Endothelial cell of hepatic sinusoid (primary cell): ENCODE measurements around the gene LSP1.

Experiments
- in situ Hi-C: cut with HindIII; loops from 2 replicates; pipeline ENCODE4 v1.10.0; 2017; ENCODE audit warnings: low sequenced_read_pairs

LSP1 gene

DNA sequence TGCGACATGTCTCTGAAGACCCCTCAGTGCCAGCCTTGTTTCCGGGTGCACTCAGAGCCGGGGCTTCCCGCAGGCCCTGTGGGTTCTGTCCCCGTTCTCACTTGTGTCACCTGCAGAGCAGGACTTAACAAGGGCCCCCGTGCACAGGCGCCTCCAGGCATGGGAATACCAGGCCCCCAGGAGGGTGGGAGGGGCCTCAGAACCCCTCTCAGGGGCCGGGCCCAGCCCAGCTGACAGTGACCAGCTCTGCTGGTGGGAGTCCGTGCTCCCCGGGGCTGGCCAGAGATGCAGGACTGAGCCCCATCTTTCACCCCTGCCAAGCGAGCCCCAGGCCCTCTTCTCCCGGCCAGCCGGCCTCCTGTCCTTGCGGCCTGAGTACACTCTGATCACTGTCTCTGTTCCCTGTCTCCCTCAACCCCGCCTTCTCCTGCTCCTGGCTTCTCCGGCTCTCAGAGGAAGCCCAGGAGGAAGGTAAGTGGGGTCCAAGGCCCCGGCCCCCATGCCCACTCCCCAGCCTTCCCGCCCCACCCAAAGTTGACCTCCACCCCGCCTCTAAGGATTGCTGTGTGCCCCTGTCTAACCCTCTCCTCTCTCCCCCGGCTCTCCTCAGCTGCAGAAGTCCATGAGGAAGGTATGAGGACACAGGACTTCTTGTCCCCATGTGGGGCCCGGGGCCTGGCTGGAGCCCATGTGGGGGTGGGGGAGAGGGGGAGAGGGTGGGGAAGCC lies 71.9 kb downstream of the LSP1 start:
- in situ Hi-C loops = no loop called here

DNA sequence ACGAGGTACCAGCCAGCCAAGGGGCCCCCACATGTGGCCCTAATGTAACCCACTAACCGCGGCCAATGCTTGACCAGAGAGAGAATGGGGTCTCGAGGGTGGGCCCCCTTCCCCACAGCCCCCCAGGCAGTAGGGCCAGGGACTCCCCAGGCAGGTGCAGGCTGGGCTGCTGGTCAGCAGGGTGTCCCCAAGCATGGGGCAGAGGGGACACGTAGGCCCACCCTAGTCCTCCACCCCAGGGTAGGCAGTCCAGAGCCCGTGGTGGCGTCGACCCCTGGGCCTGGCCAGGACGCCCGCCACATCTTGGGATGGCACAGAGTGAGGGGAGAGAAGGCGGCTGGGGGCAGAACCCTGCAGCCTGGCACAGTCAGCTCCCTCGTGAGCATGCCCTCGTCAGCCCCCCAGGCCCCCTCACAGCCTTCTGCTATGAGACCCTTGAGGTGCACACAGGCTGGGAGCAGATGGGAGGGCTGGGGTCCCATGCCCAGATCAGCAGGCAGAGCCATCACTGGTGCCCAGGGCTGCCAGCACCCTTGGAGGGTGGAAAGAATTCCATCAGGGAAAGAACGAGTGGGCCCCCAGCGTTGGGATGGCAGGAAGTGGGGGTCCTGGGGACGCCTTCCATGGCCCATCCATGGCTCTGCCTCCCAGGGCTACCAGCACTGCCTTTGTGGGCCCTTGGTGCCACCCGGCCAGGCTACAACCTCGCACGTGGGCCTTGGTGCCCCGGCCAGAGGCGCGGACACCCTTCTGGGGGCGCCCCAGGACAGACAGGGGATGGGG lies 72.7 kb downstream of the LSP1 start:
- in situ Hi-C loops = no loop called here

DNA sequence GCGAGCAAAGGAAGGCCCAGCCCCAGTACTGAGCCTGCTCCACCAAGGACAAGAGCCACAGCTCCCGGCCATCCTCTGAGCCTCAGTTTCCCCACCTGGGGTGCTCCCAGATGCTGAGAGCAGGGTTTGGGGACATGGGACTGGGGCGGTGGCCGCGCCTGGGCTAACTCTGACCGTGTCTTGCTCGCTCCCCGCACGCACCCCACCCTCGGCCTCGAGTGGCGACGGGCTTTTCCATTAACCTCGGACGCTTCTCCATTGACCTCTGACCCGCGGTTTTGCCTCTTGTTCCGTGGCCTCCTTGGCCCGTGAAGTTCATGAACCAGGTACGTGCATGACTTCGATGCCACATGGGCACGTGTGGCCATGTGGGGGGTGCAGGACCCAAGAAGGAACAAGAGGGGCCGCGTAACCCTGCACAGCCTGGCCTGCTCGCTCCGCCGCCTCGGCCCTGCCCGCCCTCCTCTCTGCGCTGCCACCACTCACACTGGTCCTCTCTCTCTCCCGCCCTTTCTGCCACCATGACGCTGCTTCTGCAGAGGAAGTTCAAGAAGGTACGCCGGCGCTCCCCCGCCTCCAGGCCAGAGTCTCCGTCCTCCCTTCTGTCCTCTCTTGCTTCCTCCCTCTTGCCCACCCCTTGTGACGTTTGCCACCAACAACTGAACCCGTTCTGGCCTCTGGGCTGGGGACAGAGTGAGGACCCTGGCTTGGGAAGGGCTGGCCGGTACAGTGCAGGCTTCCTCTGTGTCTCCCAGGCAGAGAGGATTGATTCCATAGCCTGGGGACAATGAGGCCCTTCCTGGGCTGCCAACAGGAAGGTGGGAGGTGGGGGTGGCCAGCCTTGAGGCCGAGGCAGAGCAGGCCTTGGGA lies 73.5 kb downstream of the LSP1 start:
- in situ Hi-C loops = no loop called here

DNA sequence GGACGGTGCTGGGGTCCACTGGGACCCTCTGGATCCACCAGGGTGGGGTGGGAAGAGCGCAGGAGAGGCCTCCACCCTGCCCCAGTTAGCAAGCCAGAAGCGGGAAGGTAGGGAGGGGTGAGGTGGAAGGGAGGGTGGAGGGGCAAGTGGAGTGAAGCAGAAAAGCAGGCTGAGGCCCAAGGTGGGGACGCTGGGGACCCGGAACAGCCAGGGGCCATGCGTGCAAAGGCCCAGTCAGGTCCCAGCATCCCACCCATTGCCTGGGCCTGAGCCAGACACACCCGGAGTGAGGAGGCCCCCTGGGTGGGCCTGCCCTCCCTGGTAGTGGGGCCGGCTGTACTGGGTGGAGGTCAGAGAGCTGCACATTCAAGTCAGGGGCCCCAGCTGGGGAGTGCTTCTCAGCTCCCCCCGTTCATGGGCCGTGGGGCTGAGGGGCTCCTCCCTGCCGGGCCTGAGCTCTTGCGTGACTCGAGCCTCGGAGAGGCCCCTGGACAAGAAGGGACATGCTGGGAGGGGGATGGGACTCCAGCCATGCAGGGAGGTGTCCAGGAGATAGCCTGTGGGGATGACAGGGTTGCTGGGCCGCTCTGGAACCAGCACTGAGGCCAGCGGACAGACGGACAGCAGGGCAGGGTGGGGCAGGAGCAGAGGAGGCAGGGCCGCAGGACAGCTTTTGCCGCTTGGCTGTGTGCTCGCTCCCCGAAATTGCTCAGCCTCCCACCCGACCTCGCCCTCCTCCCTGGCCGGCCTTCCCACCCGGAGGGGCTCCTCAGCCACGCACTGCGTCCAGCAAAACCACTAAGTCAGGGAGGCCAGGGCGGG lies 74.4 kb downstream of the LSP1 start:
- in situ Hi-C loops = no loop called here

DNA sequence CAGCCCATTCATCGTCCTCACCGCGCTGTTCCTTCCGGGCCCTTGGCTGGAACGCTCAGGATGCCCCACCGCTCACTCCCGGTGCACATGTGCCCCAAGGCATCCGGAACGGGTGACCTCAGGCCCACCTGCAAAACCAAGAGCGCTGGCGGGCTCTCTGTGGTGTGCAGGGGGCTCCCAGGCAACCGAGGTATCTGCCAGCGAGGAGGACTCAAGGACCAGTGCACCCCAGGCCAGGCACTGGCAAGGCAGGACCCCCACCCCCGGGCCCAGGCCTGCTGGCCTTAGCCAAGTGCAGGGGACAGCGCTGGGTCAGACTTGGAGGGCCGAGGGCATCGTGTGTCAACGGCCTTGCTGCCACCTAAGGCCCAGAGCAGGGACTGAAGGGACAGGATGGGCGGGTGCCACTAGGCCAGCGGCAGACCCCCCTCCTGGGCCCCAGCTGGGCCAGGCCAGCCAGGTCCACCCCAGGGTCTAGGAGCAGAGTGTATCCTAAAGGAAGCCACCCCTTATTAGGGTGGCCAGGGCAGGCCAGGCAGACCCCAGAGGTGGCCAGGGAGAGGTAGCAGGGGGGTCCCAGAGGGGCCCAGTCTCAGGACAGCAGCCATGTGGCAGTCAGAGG lies 75.1 kb downstream of the LSP1 start:
- in situ Hi-C loops = no loop called here

DNA sequence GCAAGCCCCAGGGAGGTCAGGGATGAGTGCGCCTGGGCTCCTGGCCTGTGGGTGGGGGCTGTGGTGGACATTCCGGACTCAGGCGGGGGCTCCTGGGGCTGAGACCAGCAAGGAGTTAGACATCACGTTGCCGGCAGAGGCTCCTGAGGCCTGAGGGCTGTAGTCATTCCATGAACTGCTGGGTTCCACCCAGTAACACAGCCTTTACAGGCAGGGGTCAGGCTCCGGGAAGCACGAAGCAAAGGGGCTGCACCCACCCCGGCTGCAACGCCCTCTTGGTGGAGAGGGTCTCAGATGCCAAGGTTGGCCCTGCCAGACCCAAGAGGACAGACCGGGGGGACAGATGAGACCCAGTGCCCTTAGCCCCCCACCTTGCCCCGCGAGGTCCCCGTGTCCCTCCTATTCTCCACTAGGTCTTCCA lies 75.6 kb downstream of the LSP1 start:
- in situ Hi-C loops = no loop called here

DNA sequence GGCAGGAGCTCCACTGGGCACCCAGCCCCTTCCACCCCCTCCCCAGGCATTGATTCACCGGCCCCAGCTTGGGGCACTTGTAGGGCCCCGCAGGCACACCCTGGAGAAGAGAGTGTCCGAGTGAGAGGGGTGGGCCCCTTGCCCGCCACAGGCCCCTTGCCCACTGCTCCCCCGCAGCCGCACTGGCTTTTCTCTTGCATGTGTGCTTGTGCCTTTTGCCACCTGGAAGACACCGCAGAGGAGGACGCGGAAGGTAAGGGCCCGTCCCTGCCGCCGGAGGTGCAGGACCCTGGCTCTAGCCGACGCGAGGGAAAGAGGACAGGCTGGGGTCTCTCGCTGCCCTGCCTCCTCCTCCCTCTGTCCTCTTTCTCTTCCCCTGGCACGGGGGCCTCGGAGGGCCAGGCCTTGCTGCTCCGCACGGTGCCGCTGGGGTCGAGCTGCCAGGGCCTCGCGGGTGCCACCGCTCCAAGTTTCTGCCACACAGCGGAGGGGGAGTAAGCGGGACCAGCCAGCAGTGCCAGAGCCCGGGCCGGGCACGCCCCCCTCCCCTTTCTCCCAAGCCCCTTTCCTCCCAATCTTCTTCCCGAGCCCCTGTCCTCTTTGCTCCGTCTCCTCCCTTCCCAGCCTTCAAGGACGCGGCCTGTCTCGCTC lies 76.1 kb downstream of the LSP1 start:
- in situ Hi-C loops = no loop called here

DNA sequence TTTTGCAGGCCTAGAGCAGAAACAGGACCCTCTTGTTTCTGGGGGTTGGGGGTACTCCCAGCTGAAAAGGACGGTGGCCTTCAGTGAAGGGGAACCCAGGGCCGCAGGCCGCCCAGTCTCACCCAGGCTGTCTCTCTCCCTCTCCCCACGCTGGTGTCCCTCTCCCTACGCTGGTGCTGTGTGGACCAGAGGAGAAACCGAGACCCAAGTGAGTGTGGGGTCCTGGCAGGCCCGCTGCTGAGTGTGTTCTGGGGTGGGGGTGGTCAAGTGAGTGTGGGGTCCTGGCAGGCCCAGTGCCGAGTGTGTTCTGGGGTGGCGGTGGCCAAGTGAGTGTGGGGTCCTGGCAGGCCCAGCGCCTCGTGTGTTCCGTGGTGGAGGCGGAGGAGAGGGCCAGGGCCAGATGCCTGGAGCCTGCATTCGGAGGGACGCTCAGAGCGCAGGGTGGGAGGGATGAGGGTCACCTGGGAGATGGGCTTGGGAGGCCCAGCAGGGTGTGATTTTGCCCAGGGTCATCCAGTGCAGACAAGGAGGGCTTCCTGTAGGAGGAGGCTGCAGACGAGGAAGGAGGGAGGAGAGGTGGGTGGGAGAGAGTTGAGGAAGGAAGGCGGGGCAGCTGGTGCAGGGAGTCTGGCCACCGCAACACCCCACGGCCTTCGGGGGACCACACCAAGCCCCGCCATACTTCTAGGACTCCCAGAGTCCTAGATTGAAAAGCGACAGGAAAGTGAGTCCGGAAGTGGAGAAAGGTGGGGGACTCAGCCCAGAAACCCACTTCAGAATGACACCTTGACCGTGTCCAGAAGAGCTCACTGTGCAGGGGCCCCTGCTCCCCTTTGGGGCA lies 77.0 kb downstream of the LSP1 start:
- in situ Hi-C loops = no loop called here

DNA sequence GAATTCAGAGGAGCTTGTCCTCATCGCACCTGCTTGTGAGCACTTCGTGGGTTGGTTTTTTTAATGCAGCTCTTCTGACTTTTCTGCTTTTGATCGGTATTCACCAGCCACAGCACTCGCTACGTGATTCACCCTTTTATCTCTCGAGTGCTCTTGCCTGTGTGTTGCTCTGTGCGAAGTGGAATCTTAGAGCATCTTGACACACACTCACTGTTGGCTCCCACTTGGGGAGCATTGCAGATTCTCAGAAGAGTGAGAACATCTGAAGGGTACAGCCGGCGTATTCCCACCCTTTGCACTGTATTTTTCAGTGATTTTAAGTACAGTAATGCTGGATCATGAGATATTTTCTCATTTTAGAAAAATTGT lies 77.6 kb downstream of the LSP1 start:
- in situ Hi-C loops = no loop called here

DNA sequence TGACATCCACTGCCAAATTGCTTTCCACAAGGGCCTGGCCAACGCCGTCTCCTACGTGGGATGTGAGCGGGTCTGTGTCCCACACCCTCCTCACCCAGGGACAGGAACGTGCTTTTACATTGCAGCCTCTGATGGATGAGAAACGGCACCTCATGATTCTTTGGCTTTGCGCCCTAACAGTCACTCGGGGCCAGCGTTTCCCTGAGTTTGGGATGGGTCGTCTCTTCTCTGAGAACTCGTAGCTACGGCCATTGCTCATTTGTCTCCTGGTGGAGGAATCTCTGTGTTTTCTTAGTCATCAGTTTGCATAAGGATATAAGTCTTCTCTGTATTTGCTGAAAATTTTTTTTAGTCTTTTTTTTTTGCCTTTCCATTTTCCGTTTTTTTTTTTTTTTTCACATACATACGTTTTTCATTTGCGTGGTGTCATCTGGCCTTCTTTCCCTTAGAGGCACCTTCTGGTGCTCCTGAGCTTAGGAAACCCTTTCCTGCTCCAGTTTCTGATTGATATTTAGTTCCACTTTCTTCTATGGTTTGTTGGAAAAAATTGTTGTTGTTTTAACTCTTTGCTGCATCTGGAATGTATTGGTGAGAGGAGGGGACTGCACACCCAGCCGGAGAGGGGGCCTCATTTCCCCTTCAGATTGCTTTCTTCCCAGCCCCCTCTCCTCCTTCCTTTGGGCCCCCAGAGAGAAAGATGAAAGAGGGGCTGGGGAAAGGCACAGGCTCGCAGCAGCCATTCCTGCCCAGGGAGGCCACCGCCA lies 78.6 kb downstream of the LSP1 start:
- in situ Hi-C loops = no loop called here

DNA sequence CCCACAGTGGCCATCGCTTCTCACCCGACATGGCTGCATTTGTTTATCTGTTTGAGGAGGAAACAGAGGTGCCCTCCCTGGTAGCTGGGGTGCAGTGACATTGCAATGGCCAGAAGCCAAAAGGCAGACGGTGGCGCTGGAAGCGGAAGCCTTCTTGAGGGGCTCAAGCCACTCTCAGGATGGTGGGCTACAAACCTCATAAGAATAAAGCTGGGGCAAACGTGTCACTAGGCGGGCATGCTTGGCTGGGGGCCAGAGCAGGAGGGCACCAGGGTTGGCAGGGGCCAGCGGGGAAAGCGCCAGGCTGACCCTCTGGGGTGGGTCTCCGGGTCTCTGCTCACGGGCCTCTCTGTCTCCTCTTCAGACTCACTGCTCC lies 79.2 kb downstream of the LSP1 start:
- in situ Hi-C loops = no loop called here

DNA sequence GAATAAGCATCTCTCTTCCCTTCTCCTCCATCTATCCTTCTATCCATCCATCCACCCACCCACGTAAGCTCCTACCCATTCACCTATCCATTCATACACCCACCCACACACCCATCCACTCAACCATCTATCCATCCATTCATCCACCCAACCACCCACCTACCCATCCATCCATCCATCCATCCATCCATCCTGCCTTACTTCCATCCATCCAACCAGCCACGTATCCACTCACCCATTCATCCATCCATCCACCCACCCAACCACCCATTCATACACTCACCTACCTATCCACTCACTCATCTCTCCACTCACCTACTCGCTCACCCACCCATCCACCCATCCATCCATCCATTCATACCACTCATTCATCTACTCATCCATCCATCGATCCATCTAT lies 79.8 kb downstream of the LSP1 start:
- in situ Hi-C loops = no loop called here

DNA sequence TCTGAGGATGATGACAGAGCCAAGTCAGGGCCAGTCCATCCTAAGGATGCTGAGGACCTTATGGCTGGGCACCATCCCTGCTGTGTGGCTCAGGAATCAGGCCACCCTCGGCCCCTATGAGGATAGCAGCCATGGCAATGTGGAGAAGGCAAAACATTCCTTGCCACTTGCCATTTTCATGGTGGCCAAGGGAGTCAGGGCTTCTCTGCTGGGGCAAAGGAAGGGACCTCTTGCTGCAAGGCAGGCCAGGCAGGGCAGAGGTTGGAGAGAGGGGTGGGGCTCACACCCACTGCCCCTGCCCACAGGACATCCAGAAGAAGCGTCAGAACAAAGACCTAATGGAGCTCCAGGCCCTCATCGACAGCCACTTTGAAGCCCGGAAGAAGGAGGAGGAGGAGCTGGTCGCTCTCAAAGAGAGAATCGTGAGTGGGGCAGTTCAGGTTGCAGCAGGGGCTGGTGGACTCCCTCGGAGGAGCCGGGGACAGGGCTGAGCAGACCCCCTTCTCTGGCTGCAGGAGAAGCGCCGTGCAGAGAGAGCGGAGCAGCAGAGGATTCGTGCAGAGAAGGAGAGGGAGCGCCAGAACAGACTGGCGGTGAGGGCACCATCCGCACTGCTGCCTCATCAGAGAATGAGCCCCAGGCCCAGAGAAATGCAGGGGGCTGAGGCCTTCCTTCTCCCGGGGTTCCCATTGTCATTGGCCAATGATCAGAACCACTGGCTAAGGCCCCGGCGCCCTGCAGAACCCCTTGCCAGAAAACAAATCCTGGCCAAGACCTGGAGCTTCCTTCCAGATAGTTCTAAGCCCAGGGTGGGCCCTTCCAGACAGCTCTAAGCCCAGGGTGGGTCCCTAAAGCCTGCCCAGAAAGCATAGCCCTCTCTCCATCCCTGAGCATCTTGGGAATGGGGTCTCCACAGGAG lies 80.8 kb downstream of the LSP1 start:
- in situ Hi-C loops = no loop called here

DNA sequence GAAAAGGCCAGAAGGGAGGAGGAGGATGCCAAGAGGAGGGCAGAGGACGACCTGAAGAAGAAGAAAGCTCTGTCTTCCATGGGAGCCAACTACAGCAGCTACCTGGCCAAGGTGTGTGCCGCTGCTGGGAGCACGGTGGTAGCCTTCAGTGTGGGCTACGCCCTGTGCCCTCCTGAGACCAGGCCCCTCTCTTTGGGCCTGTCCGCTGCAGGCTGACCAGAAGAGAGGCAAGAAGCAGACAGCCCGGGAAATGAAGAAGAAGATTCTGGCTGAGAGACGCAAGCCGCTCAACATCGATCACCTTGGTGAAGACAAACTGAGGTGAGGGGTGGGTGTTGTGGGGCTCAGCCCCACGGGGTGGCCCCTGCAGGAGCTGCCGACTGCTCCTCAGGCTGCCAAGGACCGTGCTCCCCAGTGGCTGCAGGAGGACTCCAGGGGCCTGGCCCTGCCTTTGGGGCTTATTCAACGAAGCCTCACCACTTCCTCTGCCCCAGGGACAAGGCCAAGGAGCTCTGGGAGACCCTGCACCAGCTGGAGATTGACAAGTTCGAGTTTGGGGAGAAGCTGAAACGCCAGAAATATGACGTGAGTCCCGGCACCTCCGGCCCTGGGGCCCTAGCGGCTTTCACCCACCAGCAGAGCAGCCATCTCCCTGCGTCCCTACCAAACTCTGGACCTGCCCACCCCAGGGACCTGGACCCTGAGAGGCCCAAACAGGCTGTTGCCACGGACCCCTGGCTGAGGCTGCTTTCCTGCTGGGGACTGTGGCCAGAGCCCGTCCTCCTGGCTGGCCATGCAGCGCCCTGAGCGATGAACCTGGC lies 81.7 kb downstream of the LSP1 start:
- in situ Hi-C loops = no loop called here

DNA sequence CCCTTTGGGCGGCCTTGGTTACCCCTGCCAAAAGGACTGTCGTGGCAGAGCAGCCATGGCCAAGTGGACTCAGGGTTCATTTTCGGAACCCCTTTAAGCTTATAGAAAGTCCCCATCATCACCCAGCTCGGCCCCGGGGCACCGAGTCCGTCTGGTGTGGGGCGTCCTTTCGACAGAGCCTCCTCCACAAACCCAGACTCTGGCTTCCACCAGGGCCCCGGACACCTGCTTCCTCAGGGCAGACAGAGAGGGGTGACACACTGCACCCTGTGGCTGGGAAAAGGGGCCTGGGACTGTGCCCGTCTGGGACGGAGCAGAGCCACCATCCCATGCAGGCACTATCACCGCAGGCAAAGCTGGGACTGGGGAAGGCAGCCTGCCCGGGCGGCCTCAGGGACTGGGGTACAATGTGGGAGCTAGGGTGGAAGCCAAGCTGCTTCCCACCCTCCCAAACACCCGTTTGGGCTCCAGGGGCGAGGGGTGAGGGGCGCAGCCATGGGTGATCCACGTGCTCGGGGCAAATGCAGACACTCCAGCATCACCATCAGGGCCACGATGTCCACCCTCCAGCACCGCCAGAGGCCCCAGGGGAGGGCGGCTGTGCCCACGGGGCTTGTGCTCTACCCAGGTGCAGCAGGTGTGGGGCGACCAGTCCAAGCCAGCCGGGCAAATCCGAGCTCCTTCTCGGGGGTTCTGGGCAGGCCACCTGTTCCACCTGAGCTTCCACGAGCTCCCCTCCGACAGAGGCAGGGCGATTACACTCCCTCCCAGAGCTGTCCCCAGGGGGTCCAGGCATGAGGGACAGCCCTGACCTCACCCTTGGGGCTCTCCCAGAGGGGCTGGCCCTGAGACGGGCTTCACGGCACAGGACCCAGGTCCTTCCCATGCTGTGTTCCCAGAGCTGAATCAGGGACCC lies 82.5 kb downstream of the LSP1 start:
- in situ Hi-C loops = no loop called here
